Aorta (tissue), 5 donors: ENCODE measurements around the gene GMFB. TPM values are rescaled to one million over a fixed set of nuclear protein-coding genes. Genes with fewer than 3 reads are reported as not detected.

Experiments used
- ATAC-seq: fragments of 200-7000 bp; cut with Tn5 transposase; one replicate; pipeline ENCODE4 v1.9.1; 2022; ENCODE audit warnings: moderate library complexity; ENCODE audit not compliant: low FRiP score
- DNase-seq, 2 donors: peaks; one replicate each; pipeline ENCODE4 v3.0.0-alpha.2; 2020
- H3K27ac ChIP-seq, 2 donors: one replicate each; pipeline ENCODE4 v1.5.1; 2013; ENCODE audit warnings: low read length in 2 of 2, mild to moderate bottlenecking in 2 of 2, moderate library complexity in 2 of 2, control low read depth in 1 of 2, inconsistent platforms in 1 of 2, low read depth in 1 of 2
- H3K27me3 ChIP-seq, 2 donors: one replicate each; pipeline ENCODE4 v1.6.1; 2013; ENCODE audit warnings: control low read depth in 1 of 2, low read length in 1 of 2, mild to moderate bottlenecking in 1 of 2, moderate library complexity in 1 of 2; ENCODE audit not compliant: insufficient read depth in 2 of 2, control insufficient read depth in 1 of 2
- H3K36me3 ChIP-seq, 2 donors: one replicate each; pipeline ENCODE4 v1.6.1; 2013; ENCODE audit warnings: control low read depth in 1 of 2, low read length in 1 of 2, mild to moderate bottlenecking in 1 of 2; ENCODE audit not compliant: insufficient read depth in 2 of 2, control insufficient read depth in 1 of 2
- H3K4me1 ChIP-seq, 2 donors: one replicate each; pipeline ENCODE4 v1.6.1; 2013; ENCODE audit warnings: low read length in 2 of 2, control low read depth in 1 of 2, mild to moderate bottlenecking in 1 of 2, moderate library complexity in 1 of 2; ENCODE audit not compliant: insufficient read depth in 2 of 2, control insufficient read depth in 1 of 2
- H3K4me3 ChIP-seq, 2 donors: one replicate each; pipeline ENCODE4 v1.5.1; 2013; ENCODE audit warnings: low read length in 2 of 2, control low read depth in 1 of 2, mild to moderate bottlenecking in 1 of 2
- H3K9me3 ChIP-seq: one replicate; pipeline ENCODE4 v1.6.1; 2013; ENCODE audit warnings: mild to moderate bottlenecking, low read length; ENCODE audit not compliant: control insufficient read depth
- WGBS, 2 donors: extraction: QIAGEN DNeasy Blood & Tissue Kit; methylation state at CpG; one replicate each; pipeline ENCODE4 v1.1.7; 2013; 5-methylcytosine and 5-hydroxymethylcytosine counted together
- intact Hi-C, 2 donors: fragments of 100-400 bp; cut with DNase I; formaldehyde crosslinking; loops; one replicate each; pipeline versions ENCODE4 v1.14.2 to v1.15.0; 2022
- polyA plus RNA-seq, 2 donors: library from polyadenylated mRNA; stranded (reverse); fragments of 200-250 nt; gene quantifications; one replicate each; pipeline ENCODE4 v1.2.3, GENCODE V29; 2013
- total RNA-seq, 2 donors: library from RNA; stranded (reverse); fragmentation: NEBNext Ultra II Directional; extraction: Animal tissue kit (Norgen Biotek cat#: 25700); gene quantifications; one replicate each; pipeline ENCODE4 v1.2.1, GENCODE V29; 2021
- donor health status: healthy with polysubstance abuse.
- donor health status: Bipolar disorder and iron deficiency.
- donor health status: DM: no; HTN: no; CAD: no.
- donor health status: DM: no; HTN: no; CAD: no.
- donor health status: DM: yes; HTN: yes; CAD: no.

GMFB gene
- total and polyA plus RNA-seq, 4 donors = 11.9 to 40.2 (median 34.6) TPM

DNA sequence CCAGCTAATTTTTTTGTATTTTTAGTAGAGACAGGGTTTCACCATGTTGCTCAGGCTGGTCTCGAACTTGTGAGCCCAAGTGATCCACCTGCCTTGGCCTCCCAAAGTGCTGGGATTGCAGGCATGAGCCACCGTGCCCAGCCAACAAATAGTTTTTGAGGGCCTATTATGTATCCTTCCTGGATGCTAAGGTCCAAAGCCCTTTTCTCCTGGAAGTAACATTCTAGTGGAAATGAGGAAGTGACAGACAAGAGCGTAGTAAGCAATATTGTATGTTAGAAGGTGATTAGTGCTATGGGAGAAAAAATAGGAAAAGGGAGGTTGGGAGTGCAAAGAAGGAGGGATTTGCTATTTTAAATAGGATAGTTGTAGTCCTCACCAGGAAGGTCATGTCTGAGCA lies 12.0 kb upstream of the GMFB start:
- no peak overlapping the region for H3K4me3 ChIP-seq
- H3K36me3 ChIP-seq = no peaks in the 10 kb centered on the region
- ATAC-seq = no peak
- no peaks in the 10 kb centered on the region for H3K27me3 ChIP-seq
- 86 to 90% methylated on average over 3 of the region's 3 CpGs for WGBS, 2 donors
- no peak overlapping the region for H3K27ac ChIP-seq
- H3K9me3 ChIP-seq = no peaks in the 10 kb centered on the region
- intact Hi-C loops = no loop called here
- DNase-seq = no peak
- H3K4me1 ChIP-seq = no peaks in the 10 kb centered on the region

GRCh38 chr14:54498579-54498978 lies 9.8 kb upstream of the GMFB start:
- 61 to 72% methylated on average over 7 of the region's 7 CpGs for WGBS, 2 donors
- H3K9me3 ChIP-seq = no peaks in the 10 kb centered on the region
- no peak overlapping the region for H3K4me3 ChIP-seq
- intact Hi-C loops = no loop called here
- DNase-seq = no peak
- H3K4me1 ChIP-seq = no peaks in the 10 kb centered on the region
- no peak for ATAC-seq
- no peaks in the 10 kb centered on the region for H3K27me3 ChIP-seq
- no peak overlapping the region for H3K27ac ChIP-seq
- no peaks in the 10 kb centered on the region for H3K36me3 ChIP-seq

- ATAC-seq = no peak
- Histone ChIP-seq H3K36me3 (no peaks in the 10 kb centered on the region), H3K4me3 (no peak overlapping the region), H3K27me3 (no peaks in the 10 kb centered on the region), H3K9me3 (no peaks in the 10 kb centered on the region), H3K27ac (no peak overlapping the region), H3K4me1 (no peaks in the 10 kb centered on the region)
- no peak for DNase-seq
- intact Hi-C loops = no loop called here
- WGBS, 2 donors = 62 to 69% methylated on average over 5 of the region's 5 CpGs
Observed at GRCh38 chr14:54498095-54498531, 9.3 kb upstream of the GMFB start.

- WGBS, 2 donors = 64 to 82% methylated on average over 2 of the region's 2 CpGs
- ATAC-seq = no peak
- intact Hi-C loops = no loop called here
Observed at GRCh38 chr14:54497224-54497623, 8.4 kb upstream of the GMFB start.

GRCh38 chr14:54493293-54493692 lies 4.5 kb upstream of the GMFB start:
- no peak overlapping the region for H3K4me3 ChIP-seq
- ATAC-seq (no peak), DNase-seq (no peak)
- no peaks in the 10 kb centered on the region for H3K9me3 ChIP-seq
- H3K27me3 ChIP-seq = no peaks in the 10 kb centered on the region
- no peaks in the 10 kb centered on the region for H3K4me1 ChIP-seq
- 60% methylated on average over 13 of the region's 13 CpGs for whole genome bisulfite sequencing, 2 donors
- H3K36me3 ChIP-seq = no peaks in the 10 kb centered on the region
- H3K27ac ChIP-seq = no peak overlapping the region
- intact Hi-C loops = no loop called here

More at GRCh38 chr14:54497224-54497623, 8.4 kb upstream of the GMFB start:
- no peak overlapping the region for H3K4me3 ChIP-seq
- H3K9me3 ChIP-seq = no peaks in the 10 kb centered on the region
- no peaks in the 10 kb centered on the region for H3K36me3 ChIP-seq
- no peak for DNase-seq
- H3K27me3 ChIP-seq = no peaks in the 10 kb centered on the region
- H3K27ac ChIP-seq = no peak overlapping the region
- no peaks in the 10 kb centered on the region for H3K4me1 ChIP-seq

GRCh38 chr14:54490445-54491175 lies 1.8 kb upstream of the GMFB start:
- Histone ChIP-seq H3K27me3 (no peaks in the 10 kb centered on the region), H3K4me1 (peaks cover 0 to 2% of the 10 kb centered on the region in 2 donors), H3K27ac (no peak overlapping the region), H3K36me3 (no peaks in the 10 kb centered on the region), H3K9me3 (no peaks in the 10 kb centered on the region), H3K4me3 (no peak overlapping the region)
- intact Hi-C loops = no loop called here
- no peak for ATAC-seq
- WGBS, 2 donors = 40 to 46% methylated on average over 3 of the region's 3 CpGs
- no peak for DNase-seq

DNA sequence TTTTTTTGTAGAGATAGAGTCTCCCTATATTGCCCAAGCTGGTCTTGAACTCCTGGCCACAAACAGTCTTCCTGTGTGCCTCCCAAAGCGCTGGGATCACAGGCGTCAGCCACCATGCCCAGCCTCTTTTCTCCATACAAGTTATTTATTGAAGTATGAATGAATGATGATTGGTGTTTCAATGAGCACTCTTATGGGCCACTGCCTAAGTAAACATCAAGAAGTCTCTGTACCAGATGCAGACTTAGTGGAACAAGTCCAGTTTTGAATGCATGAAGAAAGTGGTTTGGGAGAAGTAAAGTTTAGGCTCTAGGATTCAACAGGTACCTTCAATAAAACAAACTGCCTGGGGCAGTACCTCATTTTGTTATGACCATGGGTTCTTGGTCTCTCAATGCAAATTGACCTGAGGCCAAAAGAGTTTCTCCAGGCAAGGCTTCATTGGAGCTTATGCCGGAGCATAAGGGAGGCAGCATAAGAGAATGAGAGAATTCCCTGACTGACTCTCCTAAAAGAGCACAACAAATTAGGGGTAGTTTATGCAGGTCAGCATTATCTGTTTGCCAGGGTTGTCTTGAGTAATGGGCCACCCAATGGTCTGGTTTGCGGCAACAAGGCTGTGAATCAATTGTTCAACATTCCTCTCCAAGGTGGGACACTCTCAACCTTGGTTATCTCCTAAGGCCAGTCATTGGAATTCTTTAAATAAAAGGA lies 1.1 kb upstream of the GMFB start:
- DNase-seq (no peak), ATAC-seq (no peak)
- Histone ChIP-seq H3K4me3 (no peak overlapping the region), H3K36me3 (no peaks in the 10 kb centered on the region), H3K4me1 (peaks cover 0 to 2% of the 10 kb centered on the region in 2 donors), H3K27ac (no peak overlapping the region), H3K9me3 (no peaks in the 10 kb centered on the region), H3K27me3 (no peaks in the 10 kb centered on the region)
- intact Hi-C loops = no loop called here
- WGBS, 2 donors = 86 to 88% methylated on average over 4 of the region's 4 CpGs

DNA sequence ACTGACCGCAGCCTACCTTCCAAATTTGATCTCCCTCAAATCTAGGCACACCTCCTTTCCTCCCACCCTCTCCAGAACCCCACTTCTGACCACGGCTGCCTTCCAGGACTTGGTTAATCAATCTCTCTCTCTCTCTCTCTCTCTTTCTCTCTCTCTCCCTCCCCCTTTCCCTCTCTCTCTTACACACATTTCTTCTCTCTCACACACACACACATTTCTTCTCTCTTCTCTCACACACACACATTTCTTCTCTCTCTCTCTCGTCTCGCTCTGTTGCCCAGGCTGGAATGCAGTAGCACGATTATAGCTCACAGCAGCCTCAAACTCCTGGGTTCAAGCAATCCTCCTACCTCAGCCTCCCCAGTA lies 521 bp upstream of the GMFB start:
- peaks cover 0 to 2% of the 10 kb centered on the region in 2 donors for H3K4me1 ChIP-seq
- ATAC-seq (peak; percentile 20), DNase-seq (no peak)
- no peaks in the 10 kb centered on the region for H3K9me3 ChIP-seq
- 12 to 17% methylated on average over 5 of the region's 5 CpGs for WGBS, 2 donors
- H3K4me3 ChIP-seq = peak overlapping the region in 1 of 2 donors; percentile 38
- intact Hi-C loops = no loop called here
- H3K27me3 ChIP-seq = no peaks in the 10 kb centered on the region
- H3K27ac ChIP-seq = peak overlapping the region in 1 of 2 donors; percentile 61
- no peaks in the 10 kb centered on the region for H3K36me3 ChIP-seq

DNA sequence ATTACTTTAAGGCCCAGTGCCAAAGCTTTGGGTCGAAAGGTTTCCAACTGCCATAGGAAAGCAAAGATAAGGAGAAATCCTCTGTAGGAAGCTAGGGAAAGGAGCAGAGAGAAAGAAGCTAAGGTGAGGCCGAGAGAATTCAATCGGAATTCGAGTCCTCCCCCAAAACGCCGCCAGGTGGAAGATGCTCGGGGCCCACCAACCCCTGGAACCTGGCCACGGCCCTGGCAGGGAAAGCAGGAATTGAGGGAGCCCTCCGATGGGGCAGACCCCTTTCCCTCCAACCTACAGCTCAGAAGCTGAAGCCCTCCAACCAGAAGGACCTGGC lies 498 bp downstream of the GMFB start:
- Histone ChIP-seq H3K4me1 (peaks cover 0 to 2% of the 10 kb centered on the region in 2 donors), H3K27me3 (no peaks in the 10 kb centered on the region), H3K4me3 (peak overlapping the region; percentile 54 to 83), H3K9me3 (no peaks in the 10 kb centered on the region), H3K36me3 (no peaks in the 10 kb centered on the region), H3K27ac (peak overlapping the region; percentile 63 to 89)
- WGBS, 2 donors = 0 to 1% methylated on average over 9 of the region's 9 CpGs
- ATAC-seq (no peak), DNase-seq (no peak)
- intact Hi-C loops = loop anchor here in 1 of 2 donors (1.0 kb wide), 1 partner anchor 21 kb away; the partner anchor contains the start of gene CGRRF1
